GM13977 (cell line): ENCODE data around the gene KCNQ5.

Experiments
- DNase-seq: peaks from one replicate; pipeline ENCODE4 v3.0.0; 2012; ENCODE audit warnings: low spot score
- CTCF ChIP-seq: IDR thresholded peaks from 2 replicates; pipeline ENCODE4 v1.5.1; 2012; ENCODE audit warnings: mild to moderate bottlenecking, control low read depth; ENCODE audit not compliant: insufficient read depth; ENCODE audit errors: extremely low read depth, missing control alignments
- in situ Hi-C: fragments of 300-500 bp; cut with MboI; formaldehyde crosslinking; loops from one replicate; pipeline ENCODE4 v1.12.0; 2022; ENCODE audit warnings: low sequenced_read_pairs, low pct_unique_long_range_greater_than_20kb, mixed read lengths, inconsistent platforms; ENCODE audit not compliant: unreplicated experiment

Gene KCNQ5

GRCh38 chr6:73073238-73073637 lies 451.4 kb downstream of the KCNQ5 start:
- TF ChIP-seq CTCF: no peak
- in situ Hi-C loops: no loop called here
- no peak for DNase-seq

- in situ Hi-C loops: no loop called here
- DNase-seq: no peak
- no peak for TF ChIP-seq CTCF
Measured at GRCh38 chr6:73074175-73074574, 452.3 kb downstream of the KCNQ5 start.

- DNase-seq: no peak
- TF ChIP-seq CTCF: no peak
- in situ Hi-C loops: no loop called here
Measured at GRCh38 chr6:73076211-73076954, 454.5 kb downstream of the KCNQ5 start.

GRCh38 chr6:73078333-73078862 lies 456.5 kb downstream of the KCNQ5 start:
- no peak for TF ChIP-seq CTCF
- no peak for DNase-seq
- in situ Hi-C loops: no loop called here

GRCh38 chr6:73078908-73079610 lies 457.2 kb downstream of the KCNQ5 start:
- no peak for TF ChIP-seq CTCF
- in situ Hi-C loops: no loop called here
- no peak for DNase-seq

- no peak for TF ChIP-seq CTCF
- no peak for DNase-seq
- in situ Hi-C loops: no loop called here
Measured at GRCh38 chr6:73079611-73079955, 457.7 kb downstream of the KCNQ5 start.
